ENCODE data around the gene ZBP1. TPM values are rescaled to one million over a fixed set of nuclear protein-coding genes. Genes with fewer than 3 reads are reported as not detected.

The ZBP1 gene
- total RNA-seq, 1 experiment from 2014 or later = not detected

DNA sequence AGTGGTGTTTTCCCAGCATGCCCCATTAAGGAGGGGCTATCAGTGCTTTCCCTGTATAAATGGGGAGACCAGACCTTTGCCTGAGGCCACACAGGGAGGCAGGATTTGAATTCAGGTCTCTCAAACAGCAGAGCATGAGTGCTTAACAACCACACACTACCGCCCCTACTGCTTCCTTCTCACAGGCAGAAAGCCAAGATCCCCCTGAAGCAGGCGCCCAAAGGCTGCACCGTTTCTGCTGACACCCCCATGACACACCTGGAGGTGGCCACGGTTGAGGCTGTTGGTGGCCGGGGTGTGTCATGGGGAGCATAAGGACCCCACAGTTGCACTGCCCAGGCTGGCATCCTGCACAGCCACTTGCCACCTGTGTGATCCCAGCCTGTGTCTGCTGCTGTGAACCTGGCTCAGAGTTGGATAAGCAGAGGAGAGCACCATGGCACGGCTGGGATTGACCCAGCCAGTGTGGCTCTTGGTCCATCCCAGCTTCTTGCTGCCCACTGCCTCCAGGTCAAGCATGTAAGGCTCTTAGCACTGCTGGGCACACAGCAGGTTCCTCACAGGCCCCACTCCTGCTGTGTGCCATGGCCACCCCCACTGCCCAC is 31.0 kb downstream of the ZBP1 start:
- ChIA-PET POLR2A (ENCODE audit: unreplicated experiment) (no interaction called here), CTCF (no interaction called here)
- Histone ChIP-seq H3K4me3 (ENCODE audit: low read length) (no peak overlapping the region), H3K9me3 (ENCODE audit: low read length) (no peaks in the 10 kb centered on the region), H3K4me2 (ENCODE audit: low read length) (no peak overlapping the region), H3K9me2 (replicated peaks; ENCODE audit: low read length) (no peaks in the 10 kb centered on the region), H2AFZ (ENCODE audit: low read length) (no peak overlapping the region), H3F3A (ENCODE audit: low read length, unreplicated experiment) (no peaks in the 10 kb centered on the region), H3K36me3 (ENCODE audit: low read depth, low read length) (no peaks in the 10 kb centered on the region), H3K27me3 (ENCODE audit: low read length) (peaks cover 24% of the 10 kb centered on the region), H3K79me2 (ENCODE audit: low read length) (no peaks in the 10 kb centered on the region), H3K9ac (ENCODE audit: low read length) (no peak overlapping the region), H3K27ac (ENCODE audit: low read length) (no peak overlapping the region), H4K20me1 (ENCODE audit: low read length) (no peaks in the 10 kb centered on the region), H3K4me1 (ENCODE audit: insufficient read depth, low read length) (no peaks in the 10 kb centered on the region)
- TF ChIP-seq EZH2phosphoT487 (IDR thresholded peaks at IDR 0.05; ENCODE audit: borderline replicate concordance, low read length) = no peak
- TF ChIP-seq, protein P1, sequence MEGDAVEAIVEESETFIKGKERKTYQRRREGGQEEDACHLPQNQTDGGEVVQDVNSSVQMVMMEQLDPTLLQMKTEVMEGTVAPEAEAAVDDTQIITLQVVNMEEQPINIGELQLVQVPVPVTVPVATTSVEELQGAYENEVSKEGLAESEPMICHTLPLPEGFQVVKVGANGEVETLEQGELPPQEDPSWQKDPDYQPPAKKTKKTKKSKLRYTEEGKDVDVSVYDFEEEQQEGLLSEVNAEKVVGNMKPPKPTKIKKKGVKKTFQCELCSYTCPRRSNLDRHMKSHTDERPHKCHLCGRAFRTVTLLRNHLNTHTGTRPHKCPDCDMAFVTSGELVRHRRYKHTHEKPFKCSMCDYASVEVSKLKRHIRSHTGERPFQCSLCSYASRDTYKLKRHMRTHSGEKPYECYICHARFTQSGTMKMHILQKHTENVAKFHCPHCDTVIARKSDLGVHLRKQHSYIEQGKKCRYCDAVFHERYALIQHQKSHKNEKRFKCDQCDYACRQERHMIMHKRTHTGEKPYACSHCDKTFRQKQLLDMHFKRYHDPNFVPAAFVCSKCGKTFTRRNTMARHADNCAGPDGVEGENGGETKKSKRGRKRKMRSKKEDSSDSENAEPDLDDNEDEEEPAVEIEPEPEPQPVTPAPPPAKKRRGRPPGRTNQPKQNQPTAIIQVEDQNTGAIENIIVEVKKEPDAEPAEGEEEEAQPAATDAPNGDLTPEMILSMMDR (conservative IDR thresholded peaks at IDR 0.05; ENCODE audit: low read depth, low read length) = no peak
- TF ChIP-seq EZH2 (IDR thresholded peaks at IDR 0.05; ENCODE audit: low read length, unreplicated experiment) = no peak
- ATAC-seq (no peak), DNase-seq (no peak)
- intact Hi-C loops (cut with micrococcal nuclease) = no loop called here
- no TSS peak for BruUV-seq (replicated peaks)

DNA sequence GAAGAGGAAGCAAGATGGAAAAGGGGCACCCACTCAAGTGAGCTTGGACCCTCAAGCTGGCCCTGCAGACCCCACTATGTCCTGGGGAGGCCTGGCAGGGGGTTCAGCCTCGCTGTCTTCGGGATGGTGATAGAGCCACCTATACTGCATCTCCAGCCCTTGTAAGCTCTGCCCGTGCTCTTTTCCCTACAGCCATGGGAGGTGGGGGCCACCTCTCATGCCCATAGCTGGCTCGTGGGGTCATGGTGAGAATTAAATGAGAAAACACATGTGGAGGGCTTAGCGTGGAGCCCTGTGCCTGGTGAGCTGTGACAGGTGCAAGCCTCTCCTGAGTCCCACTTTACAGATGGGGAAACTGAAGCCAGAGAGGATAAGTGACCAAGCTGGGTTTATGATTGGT is 31.6 kb downstream of the ZBP1 start:
- H3F3A ChIP-seq (ENCODE audit: low read length, unreplicated experiment) = no peaks in the 10 kb centered on the region
- H3K4me1 ChIP-seq (ENCODE audit: insufficient read depth, low read length) = no peaks in the 10 kb centered on the region
- no peak overlapping the region for H3K4me3 ChIP-seq (ENCODE audit: low read length)
- intact Hi-C loops (cut with micrococcal nuclease) = no loop called here
- no peak overlapping the region for H3K4me2 ChIP-seq (ENCODE audit: low read length)
- POLR2A ChIA-PET (ENCODE audit: unreplicated experiment) = no interaction called here
- no peak overlapping the region for H3K27ac ChIP-seq (ENCODE audit: low read length)
- peaks cover 30% of the 10 kb centered on the region for H3K27me3 ChIP-seq (ENCODE audit: low read length)
- no TSS peak for BruUV-seq (replicated peaks)
- H3K36me3 ChIP-seq (ENCODE audit: low read depth, low read length) = no peaks in the 10 kb centered on the region
- H4K20me1 ChIP-seq (ENCODE audit: low read length) = no peaks in the 10 kb centered on the region
- no peak for DNase-seq
- H3K9me2 ChIP-seq (replicated peaks; ENCODE audit: low read length) = no peaks in the 10 kb centered on the region
- CTCF ChIA-PET = no interaction called here
- no peak for TF ChIP-seq EZH2 (IDR thresholded peaks at IDR 0.05; ENCODE audit: low read length, unreplicated experiment)
- TF ChIP-seq, protein P1 (conservative IDR thresholded peaks at IDR 0.05; ENCODE audit: low read depth, low read length) = no peak
- TF ChIP-seq EZH2phosphoT487 (IDR thresholded peaks at IDR 0.05; ENCODE audit: borderline replicate concordance, low read length) = no peak
- H3K79me2 ChIP-seq (ENCODE audit: low read length) = no peaks in the 10 kb centered on the region
- H3K9me3 ChIP-seq (ENCODE audit: low read length) = no peaks in the 10 kb centered on the region
- H3K9ac ChIP-seq (ENCODE audit: low read length) = no peak overlapping the region
- H2AFZ ChIP-seq (ENCODE audit: low read length) = no peak overlapping the region
- no peak for ATAC-seq

DNA sequence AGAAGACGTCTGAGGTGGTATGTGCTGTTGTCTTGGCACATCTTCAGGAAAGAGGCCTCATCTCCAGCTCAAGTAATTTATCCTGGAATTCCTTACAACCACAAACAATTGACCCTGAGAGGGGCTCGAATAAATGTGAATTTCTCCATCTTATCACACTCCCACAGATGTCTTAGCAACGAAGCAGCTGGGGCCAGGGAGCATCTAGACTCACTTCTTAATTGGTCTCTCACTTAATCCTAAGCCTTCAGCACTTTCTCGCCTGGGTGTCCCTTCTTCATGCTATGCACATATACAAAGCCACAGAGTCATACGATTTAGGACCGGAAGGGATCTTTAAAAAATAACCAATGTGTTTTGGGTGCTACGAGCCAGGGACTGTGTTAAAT is 32.2 kb downstream of the ZBP1 start:
- Histone ChIP-seq H3K9ac (ENCODE audit: low read length) (no peak overlapping the region), H3K9me2 (replicated peaks; ENCODE audit: low read length) (no peaks in the 10 kb centered on the region), H3K4me2 (ENCODE audit: low read length) (no peak overlapping the region), H3K79me2 (ENCODE audit: low read length) (no peaks in the 10 kb centered on the region), H3K27me3 (ENCODE audit: low read length) (peaks cover 30% of the 10 kb centered on the region), H3F3A (ENCODE audit: low read length, unreplicated experiment) (no peaks in the 10 kb centered on the region), H3K4me3 (ENCODE audit: low read length) (no peak overlapping the region), H3K9me3 (ENCODE audit: low read length) (no peaks in the 10 kb centered on the region), H3K36me3 (ENCODE audit: low read depth, low read length) (no peaks in the 10 kb centered on the region), H4K20me1 (ENCODE audit: low read length) (no peaks in the 10 kb centered on the region), H2AFZ (ENCODE audit: low read length) (no peak overlapping the region), H3K4me1 (ENCODE audit: insufficient read depth, low read length) (peaks cover 1% of the 10 kb centered on the region), H3K27ac (ENCODE audit: low read length) (no peak overlapping the region)
- no TSS peak for BruUV-seq (replicated peaks)
- ChIA-PET CTCF (no interaction called here), POLR2A (ENCODE audit: unreplicated experiment) (no interaction called here)
- intact Hi-C loops (cut with micrococcal nuclease) = no loop called here
- TF ChIP-seq EZH2phosphoT487 (IDR thresholded peaks at IDR 0.05; ENCODE audit: borderline replicate concordance, low read length) = no peak
- TF ChIP-seq, protein P1 (conservative IDR thresholded peaks at IDR 0.05; ENCODE audit: low read depth, low read length) = no peak
- no peak for TF ChIP-seq EZH2 (IDR thresholded peaks at IDR 0.05; ENCODE audit: low read length, unreplicated experiment)
- no peak for DNase-seq
- ATAC-seq = no peak
